Peyer's patch (tissue), 4 donors: ENCODE measurements around the gene RGL2. TPM values are rescaled to one million over a fixed set of nuclear protein-coding genes. Genes with fewer than 3 reads are reported as not detected.

ENCODE experiments used
- DNase-seq, 3 donors: peaks; one replicate each; pipeline ENCODE4 v3.0.0-alpha.2; 2017 to 2019
- H3K27ac ChIP-seq, 4 donors: fragments of 200-600 bp; sonication (generic); one replicate each; pipeline ENCODE4 v1.5.1; 2016 to 2019
- H3K27me3 ChIP-seq, 2 donors: fragments of 200-600 bp; sonication (generic); one replicate each; pipeline ENCODE4 v1.5.1; 2019
- H3K36me3 ChIP-seq, 3 donors: fragments of 200-600 bp; sonication (generic); one replicate each; pipeline ENCODE4 v1.5.1; 2016 to 2019
- H3K4me1 ChIP-seq, 4 donors: fragments of 200-600 bp; sonication (generic); one replicate each; pipeline ENCODE4 v1.5.1; 2016 to 2019
- H3K4me3 ChIP-seq, 4 donors: fragments of 200-600 bp; sonication (generic); 1 replicate in 3 of 4; 2 replicates in 1 of 4; pipeline ENCODE4 v1.5.1; 2016 to 2019; ENCODE audit warnings: mild to moderate bottlenecking in 1 of 4
- H3K9me3 ChIP-seq, 4 donors: fragments of 200-600 bp; sonication (generic); one replicate each; pipeline ENCODE4 v1.5.1; 2016 to 2019; ENCODE audit warnings: mild to moderate bottlenecking in 1 of 4
- POLR2A ChIP-seq, 2 donors: fragments of 450-650 bp; IDR thresholded peaks; one replicate each; pipeline ENCODE4 v1.5.1; 2017; ENCODE audit warnings: antibody characterized with exemption in 2 of 2, mild to moderate bottlenecking in 2 of 2, moderate library complexity in 2 of 2
- total RNA-seq, 4 donors: library from RNA; depleted of rRNA; stranded (reverse); fragments of >200 nt; gene quantifications; one replicate each; pipeline ENCODE4 v1.1.0, GENCODE V29; 2016
- TF ChIP-seq, protein P1 (sequence below), 6 experiments: fragments of 450-650 bp in 4 of 6; fragments of 200-600 bp in 2 of 6; sonication (generic) in 1 of 6; IDR thresholded peaks; one replicate each; pipeline ENCODE4 v1.5.1; 2017 to 2019; ENCODE audit warnings: antibody characterized with exemption in 6 of 6, mild to moderate bottlenecking in 3 of 6, moderate library complexity in 1 of 6

The RGL2 gene
- total RNA-seq, 4 donors from 2014 or later, result 15.4 to 89.1 (median 39.4) TPM

- no peak for DNase-seq
- peaks cover 0 to 4% (median 0%) of the 10 kb centered on the region in 4 donors for H3K4me1 ChIP-seq
- H3K27me3 ChIP-seq, result no peaks in the 10 kb centered on the region
- H3K9me3 ChIP-seq, result no peaks in the 10 kb centered on the region
- TF ChIP-seq POLR2A (IDR thresholded peaks at IDR 0.05), result no peak
- TF ChIP-seq, protein P1, sequence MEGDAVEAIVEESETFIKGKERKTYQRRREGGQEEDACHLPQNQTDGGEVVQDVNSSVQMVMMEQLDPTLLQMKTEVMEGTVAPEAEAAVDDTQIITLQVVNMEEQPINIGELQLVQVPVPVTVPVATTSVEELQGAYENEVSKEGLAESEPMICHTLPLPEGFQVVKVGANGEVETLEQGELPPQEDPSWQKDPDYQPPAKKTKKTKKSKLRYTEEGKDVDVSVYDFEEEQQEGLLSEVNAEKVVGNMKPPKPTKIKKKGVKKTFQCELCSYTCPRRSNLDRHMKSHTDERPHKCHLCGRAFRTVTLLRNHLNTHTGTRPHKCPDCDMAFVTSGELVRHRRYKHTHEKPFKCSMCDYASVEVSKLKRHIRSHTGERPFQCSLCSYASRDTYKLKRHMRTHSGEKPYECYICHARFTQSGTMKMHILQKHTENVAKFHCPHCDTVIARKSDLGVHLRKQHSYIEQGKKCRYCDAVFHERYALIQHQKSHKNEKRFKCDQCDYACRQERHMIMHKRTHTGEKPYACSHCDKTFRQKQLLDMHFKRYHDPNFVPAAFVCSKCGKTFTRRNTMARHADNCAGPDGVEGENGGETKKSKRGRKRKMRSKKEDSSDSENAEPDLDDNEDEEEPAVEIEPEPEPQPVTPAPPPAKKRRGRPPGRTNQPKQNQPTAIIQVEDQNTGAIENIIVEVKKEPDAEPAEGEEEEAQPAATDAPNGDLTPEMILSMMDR (IDR thresholded peaks at IDR 0.05), result no peak
- H3K27ac ChIP-seq, result no peak overlapping the region
- H3K4me3 ChIP-seq, result no peak overlapping the region
- H3K36me3 ChIP-seq, result no peaks in the 10 kb centered on the region
These were observed 40.5 kb upstream of the RGL2 start for GRCh38 chr6:33339193-33339592.

DNA sequence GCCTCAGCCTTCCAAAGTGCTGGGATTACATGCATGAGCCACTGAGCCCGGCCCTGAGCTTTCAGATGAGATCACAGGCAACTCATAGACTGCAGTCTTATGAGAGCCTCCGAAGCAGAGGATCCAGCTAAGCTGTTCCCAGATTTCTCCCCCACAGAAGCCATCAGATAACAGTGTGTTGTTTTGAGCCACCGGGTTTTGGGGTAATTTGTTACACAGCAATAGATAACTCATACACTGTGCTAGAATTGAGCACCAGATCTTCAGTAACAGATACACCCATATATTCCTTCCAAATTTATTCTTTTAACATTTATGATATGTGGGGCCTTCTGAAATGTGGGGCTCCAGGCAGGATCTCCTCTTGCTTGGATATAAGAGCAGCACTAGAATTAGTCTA lies 37.8 kb upstream of the RGL2 start:
- Histone ChIP-seq H3K36me3 (no peaks in the 10 kb centered on the region), H3K27ac (no peak overlapping the region), H3K27me3 (no peaks in the 10 kb centered on the region), H3K9me3 (no peaks in the 10 kb centered on the region), H3K4me3 (no peak overlapping the region), H3K4me1 (no peaks in the 10 kb centered on the region)
- DNase-seq, result no peak
- no peak for TF ChIP-seq POLR2A (IDR thresholded peaks at IDR 0.05)
- TF ChIP-seq, protein P1 (IDR thresholded peaks at IDR 0.05), result no peak

DNA sequence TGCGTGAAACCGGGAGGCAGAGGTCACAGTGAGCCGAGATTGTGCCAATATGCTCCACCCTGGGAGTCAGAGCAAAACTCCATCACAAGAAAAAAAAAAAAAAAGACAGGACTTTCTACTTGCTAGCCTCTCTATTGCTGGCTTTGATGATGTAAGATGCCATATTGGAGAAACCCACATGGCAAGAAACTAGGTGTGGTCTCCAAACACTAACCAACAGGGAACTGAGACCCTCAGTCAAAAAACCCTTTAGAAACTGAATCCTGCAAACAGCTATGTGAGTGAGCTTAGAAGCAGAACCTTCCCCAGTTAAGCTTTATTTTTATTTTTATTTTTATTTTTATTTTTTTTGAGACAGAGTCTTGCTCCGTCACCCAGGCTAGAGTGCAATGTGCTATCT lies 37.2 kb upstream of the RGL2 start:
- Histone ChIP-seq H3K27me3 (no peaks in the 10 kb centered on the region), H3K4me1 (no peaks in the 10 kb centered on the region), H3K27ac (no peak overlapping the region), H3K4me3 (no peak overlapping the region), H3K9me3 (no peaks in the 10 kb centered on the region), H3K36me3 (no peaks in the 10 kb centered on the region)
- DNase-seq, result no peak
- TF ChIP-seq, protein P1 (IDR thresholded peaks at IDR 0.05), result no peak
- TF ChIP-seq POLR2A (IDR thresholded peaks at IDR 0.05), result no peak

GRCh38 chr6:33333666-33334065 lies 34.9 kb upstream of the RGL2 start:
- Histone ChIP-seq H3K36me3 (no peaks in the 10 kb centered on the region), H3K27me3 (no peaks in the 10 kb centered on the region), H3K27ac (no peak overlapping the region), H3K4me3 (no peak overlapping the region), H3K9me3 (no peaks in the 10 kb centered on the region), H3K4me1 (no peaks in the 10 kb centered on the region)
- no peak for TF ChIP-seq POLR2A (IDR thresholded peaks at IDR 0.05)
- TF ChIP-seq, protein P1 (IDR thresholded peaks at IDR 0.05), result no peak
- no peak for DNase-seq

DNA sequence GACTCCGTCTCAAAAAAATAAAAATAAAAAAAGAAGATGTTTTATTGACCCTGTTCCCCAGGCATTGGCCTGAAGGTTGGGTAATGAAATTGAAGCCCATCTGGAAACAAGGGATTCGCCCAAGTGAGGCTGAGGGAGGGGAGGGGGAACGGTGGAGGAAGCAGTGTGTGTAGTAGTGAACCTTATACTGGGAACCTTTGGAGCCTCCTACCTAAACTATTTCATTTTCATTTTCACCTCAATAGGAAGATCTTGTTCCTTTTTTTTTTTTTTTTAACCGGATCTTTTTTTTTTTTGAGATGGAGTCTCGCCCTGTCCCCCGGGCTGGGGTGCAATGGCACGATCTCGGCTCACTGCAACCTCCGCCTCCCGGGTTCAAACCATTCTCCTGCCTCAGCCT lies 32.0 kb upstream of the RGL2 start:
- Histone ChIP-seq H3K36me3 (no peaks in the 10 kb centered on the region), H3K9me3 (no peaks in the 10 kb centered on the region), H3K27me3 (no peaks in the 10 kb centered on the region), H3K27ac (no peak overlapping the region), H3K4me1 (no peaks in the 10 kb centered on the region), H3K4me3 (no peak overlapping the region)
- DNase-seq, result no peak
- no peak for TF ChIP-seq POLR2A (IDR thresholded peaks at IDR 0.05)
- TF ChIP-seq, protein P1 (IDR thresholded peaks at IDR 0.05), result no peak

DNA sequence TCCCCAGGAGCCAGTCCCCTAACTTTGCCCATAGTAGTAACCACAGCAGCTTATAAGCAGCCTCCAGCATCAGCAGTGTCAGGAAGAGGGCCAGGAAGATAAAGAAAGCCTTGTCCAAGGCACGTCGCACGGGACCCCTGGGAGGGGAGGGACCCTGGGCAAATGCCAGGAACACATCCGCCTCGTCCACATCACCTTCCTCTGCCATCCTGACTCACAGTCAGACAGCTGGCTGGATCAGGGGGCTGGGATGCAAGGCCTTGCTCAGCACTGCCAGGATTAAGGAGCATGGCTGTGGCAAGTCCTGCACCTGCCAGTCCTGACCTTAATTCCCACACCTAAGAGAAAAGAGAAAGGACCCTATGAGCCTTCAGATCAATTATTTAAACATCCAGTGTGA lies 30.3 kb upstream of the RGL2 start:
- no peak overlapping the region for H3K4me3 ChIP-seq
- H3K9me3 ChIP-seq, result no peaks in the 10 kb centered on the region
- TF ChIP-seq, protein P1 (IDR thresholded peaks at IDR 0.05), result no peak
- TF ChIP-seq POLR2A (IDR thresholded peaks at IDR 0.05), result no peak
- H3K36me3 ChIP-seq, result no peaks in the 10 kb centered on the region
- no peaks in the 10 kb centered on the region for H3K27me3 ChIP-seq
- peaks cover 0 to 2% (median 0%) of the 10 kb centered on the region in 4 donors for H3K4me1 ChIP-seq
- DNase-seq, result no peak
- H3K27ac ChIP-seq, result no peak overlapping the region
